IMR-90 (cell line): Measurements from ENCODE around the gene EMID1. TPM values are rescaled to one million over a fixed set of nuclear protein-coding genes. Genes with fewer than 3 reads are reported as not detected.

Source experiments
- ATAC-seq: fragments of 200-7000 bp; cut with Tn5 transposase; 2 replicates; pipeline ENCODE4 v1.9.1; 2020; ENCODE audit warnings: low read depth, mild to moderate bottlenecking, moderate library complexity
- BruUV-seq: library from RNA; stranded (reverse); fragments of 400-500 nt; replicated peaks from 2 replicates; lab custom pipeline; 2021; lab: Mats Ljungman, UMichigan
- CTCF ChIA-PET: fragments of 300-600 bp; formaldehyde crosslinking; extraction: SDS; loops from one replicate; lab custom pipeline; 2021; ENCODE audit warnings: antibody characterized with exemption; lab: Yijun Ruan, JAX
- POLR2A ChIA-PET: fragments of 300-600 bp; sonication (Branson Sonifier 250); formaldehyde crosslinking; loops from one replicate; lab custom pipeline; 2022; ENCODE audit warnings: antibody characterized with exemption; ENCODE audit not compliant: unreplicated experiment; lab: Charles Lee
- DNase-seq: peaks from one replicate; pipeline ENCODE4 v3.0.0; 2013
- H2AFZ ChIP-seq: replicated peaks from 2 replicates; pipeline ENCODE3; 2013; ENCODE audit warnings: low read length, mild to moderate bottlenecking; ENCODE audit not compliant: poor library complexity
- H2AK5ac ChIP-seq: 2 replicates; pipeline ENCODE4 v1.6.1; 2013; ENCODE audit warnings: low read depth, low read length, inconsistent platforms
- H2AK9ac ChIP-seq: replicated peaks from 2 replicates; pipeline ENCODE3; 2013; ENCODE audit warnings: mild to moderate bottlenecking, low read depth, low read length, moderate library complexity; ENCODE audit not compliant: poor library complexity
- H2BK120ac ChIP-seq: 2 replicates; pipeline ENCODE4 v1.6.1; 2013; ENCODE audit warnings: low read depth, low read length, inconsistent platforms
- H2BK15ac ChIP-seq: 3 replicates; pipeline ENCODE4 v1.6.1; 2013; ENCODE audit warnings: low read depth, low read length, inconsistent platforms
- H2BK20ac ChIP-seq: 2 replicates; pipeline ENCODE4 v1.6.1; 2013; ENCODE audit warnings: low read depth, mild to moderate bottlenecking, inconsistent platforms, low read length, moderate library complexity
- H2BK5ac ChIP-seq: 2 replicates; pipeline ENCODE4 v1.6.1; 2013; ENCODE audit warnings: mild to moderate bottlenecking, low read depth, low read length, inconsistent platforms; ENCODE audit not compliant: poor library complexity, severe bottlenecking
- H3K14ac ChIP-seq: replicated peaks from 2 replicates; pipeline ENCODE4 v1.6.1; 2013; ENCODE audit warnings: low read depth, low read length, inconsistent platforms
- H3K18ac ChIP-seq: 2 replicates; pipeline ENCODE4 v1.6.1; 2013; ENCODE audit warnings: low read depth, low read length, control low read depth
- H3K23ac ChIP-seq: 2 replicates; pipeline ENCODE4 v1.6.1; 2013; ENCODE audit warnings: low read depth, low read length, inconsistent platforms
- H3K27ac ChIP-seq: 2 replicates; pipeline ENCODE4 v1.5.1; 2013; ENCODE audit warnings: mild to moderate bottlenecking, control low read depth, low read length; ENCODE audit not compliant: insufficient read depth
- H3K27me3 ChIP-seq: 2 replicates; pipeline ENCODE4 v1.6.1; 2013; ENCODE audit warnings: low read length; ENCODE audit not compliant: control insufficient read depth, insufficient read depth
- H3K36me3 ChIP-seq: 2 replicates; pipeline ENCODE4 v1.6.1; 2013; ENCODE audit warnings: low read length, mixed read lengths; ENCODE audit not compliant: control insufficient read depth, insufficient read depth
- H3K4ac ChIP-seq: 2 replicates; pipeline ENCODE4 v1.6.1; 2013; ENCODE audit warnings: low read depth, low read length, inconsistent platforms
- H3K4me1 ChIP-seq: 2 replicates; pipeline ENCODE4 v1.6.1; 2013; ENCODE audit warnings: low read length, mixed read lengths; ENCODE audit not compliant: control insufficient read depth, insufficient read depth
- H3K4me2 ChIP-seq: 2 replicates; pipeline ENCODE4 v1.6.1; 2013; ENCODE audit warnings: low read depth, mild to moderate bottlenecking, control low read depth, low read length, moderate library complexity
- H3K4me3 ChIP-seq: 2 replicates; pipeline ENCODE4 v1.5.1; 2013; ENCODE audit warnings: low read depth, mild to moderate bottlenecking, control low read depth, low read length, moderate library complexity; ENCODE audit not compliant: insufficient read depth
- H3K56ac ChIP-seq: 2 replicates; pipeline ENCODE4 v1.6.1; 2013; ENCODE audit warnings: low read length, inconsistent platforms; ENCODE audit not compliant: insufficient read depth; ENCODE audit errors: extremely low read depth
- H3K79me1 ChIP-seq, 2 experiments: 2 replicates each; pipeline ENCODE4 v1.6.1; 2013; ENCODE audit warnings: low read length in 2 of 2, inconsistent platforms in 1 of 2, low read depth in 1 of 2
- H3K9ac ChIP-seq: 2 replicates; pipeline ENCODE4 v1.6.1; 2013; ENCODE audit warnings: low read depth, low read length, control low read depth
- H3K9me1 ChIP-seq: 2 replicates; pipeline ENCODE4 v1.6.1; 2013; ENCODE audit warnings: low read length, inconsistent platforms; ENCODE audit not compliant: insufficient read depth
- H3K9me3 ChIP-seq: 2 replicates; pipeline ENCODE4 v1.6.1; 2013; ENCODE audit warnings: low read length; ENCODE audit not compliant: control insufficient read depth, insufficient read depth
- H4K20me1 ChIP-seq: 2 replicates; pipeline ENCODE4 v1.6.1; 2013; ENCODE audit warnings: low read length, inconsistent platforms; ENCODE audit not compliant: insufficient read depth
- H4K5ac ChIP-seq: 2 replicates; pipeline ENCODE4 v1.6.1; 2013; ENCODE audit warnings: mild to moderate bottlenecking, low read depth, low read length, control low read depth
- H4K8ac ChIP-seq, 2 experiments: 2 replicates each; pipeline ENCODE4 v1.6.1; 2013; ENCODE audit warnings: low read depth in 2 of 2, low read length in 2 of 2, control low read depth in 1 of 2, inconsistent platforms in 1 of 2
- H4K91ac ChIP-seq: 2 replicates; pipeline ENCODE4 v1.6.1; 2013; ENCODE audit warnings: low read depth, low read length, inconsistent platforms; ENCODE audit not compliant: insufficient read depth
- BHLHE40 ChIP-seq: fragments of 150-350 bp; IDR thresholded peaks from 2 replicates; pipeline ENCODE4 v1.6.1; 2016; ENCODE audit warnings: mild to moderate bottlenecking, low read depth, low read length
- CEBPB ChIP-seq: IDR thresholded peaks from 2 replicates; pipeline ENCODE4 v1.6.1; 2012; ENCODE audit warnings: low read depth, low read length, improper control_type of control experiment
- CTCF ChIP-seq: conservative IDR thresholded peaks from 2 replicates; pipeline ENCODE4 v1.5.1; 2012; ENCODE audit warnings: mild to moderate bottlenecking, low read depth, low read length, improper control_type of control experiment
- FOS ChIP-seq: fragments of 150-350 bp; IDR thresholded peaks from 2 replicates; pipeline ENCODE4 v1.6.1; 2016; ENCODE audit warnings: low read depth, low read length
- MAFK ChIP-seq: IDR thresholded peaks from 2 replicates; pipeline ENCODE4 v1.6.1; 2012; ENCODE audit warnings: low read depth, low read length, improper control_type of control experiment
- MAZ ChIP-seq: IDR thresholded peaks from 2 replicates; pipeline ENCODE4 v1.6.1; 2012; ENCODE audit warnings: low read depth, mild to moderate bottlenecking, low read length, improper control_type of control experiment, moderate library complexity, borderline replicate concordance
- NFE2L2 ChIP-seq: fragments of 150-350 bp; IDR thresholded peaks from 2 replicates; pipeline ENCODE4 v1.6.1; 2016; ENCODE audit warnings: low read depth, mild to moderate bottlenecking, low read length
- POLR2A ChIP-seq: IDR thresholded peaks from 2 replicates; pipeline ENCODE4 v1.6.1; 2012; ENCODE audit warnings: mild to moderate bottlenecking, low read depth, low read length
- RAD21 ChIP-seq: IDR thresholded peaks from 2 replicates; pipeline ENCODE4 v1.6.1; 2012; ENCODE audit warnings: low read length, improper control_type of control experiment
- RCOR1 ChIP-seq: IDR thresholded peaks from 2 replicates; pipeline ENCODE4 v1.6.1; 2012; ENCODE audit warnings: mild to moderate bottlenecking, low read length, improper control_type of control experiment; ENCODE audit not compliant: insufficient replicate concordance
- RFX5 ChIP-seq: IDR thresholded peaks from 2 replicates; pipeline ENCODE4 v1.8.0; 2012; ENCODE audit warnings: low read depth, mild to moderate bottlenecking, low read length, moderate library complexity
- USF2 ChIP-seq: fragments of 150-350 bp; IDR thresholded peaks from 2 replicates; pipeline ENCODE4 v1.6.1; 2017; ENCODE audit warnings: mild to moderate bottlenecking, antibody characterized with exemption, low read length, low read depth
- WGBS, 2 experiments: methylation state at CpG; one replicate each; pipeline versions ENCODE4 v1.1.5 to v1.1.7; 2013; ENCODE audit warnings: missing lambda C conversion rate in 2 of 2; ENCODE audit not compliant: insufficient read length in 1 of 2; ENCODE audit errors: extremely low coverage in 2 of 2; 5-methylcytosine and 5-hydroxymethylcytosine counted together
- dilution Hi-C: fragments of 300-500 bp; cut with HindIII; formaldehyde crosslinking; loops from one replicate; pipeline ENCODE4 v1.14.3; 2018; ENCODE audit warnings: low sequenced_read_pairs; ENCODE audit not compliant: unreplicated experiment
- in situ Hi-C: fragments of 300-500 bp; cut with MboI; formaldehyde crosslinking; loops from 3 replicates; pipeline ENCODE4 v1.14.3; 2019; ENCODE audit warnings: low sequenced_read_pairs, inconsistent platforms, mixed read lengths
- intact Hi-C: fragments of 100-400 bp; cut with micrococcal nuclease; formaldehyde crosslinking; loops from 2 replicates; pipeline ENCODE4 v1.10.0; 2022
- polyA plus RNA-seq, 3 experiments: library from polyadenylated mRNA; depleted of rRNA; stranded (reverse); fragments of >200 nt; gene quantifications; 2 replicates each; pipeline ENCODE4 v1.2.3, GENCODE V29; 2012; ENCODE audit warnings: low replicate concordance in 1 of 3
- total RNA-seq: library from RNA; depleted of rRNA; stranded (reverse); fragments of >200 nt; gene quantifications from 2 replicates; pipeline ENCODE4 v1.2.3, GENCODE V29; 2012

EMID1 gene
- total and polyA plus RNA-seq, 2 of the 4 experiments (the other 2 are of a cell fraction), result 0.54 to 1.3 TPM

GRCh38 chr22:29216873-29217666 lies 11.4 kb downstream of the EMID1 start (continued):
- peak; percentile 97 for TF ChIP-seq CEBPB

- no peak overlapping the region for H3K56ac ChIP-seq
- no peak overlapping the region for H3K9ac ChIP-seq
- H4K5ac ChIP-seq, result no peak overlapping the region
- H4K20me1 ChIP-seq, result no peaks in the 10 kb centered on the region
- no peak overlapping the region for H3K4me3 ChIP-seq
- in situ Hi-C loops (no loop called here), dilution Hi-C loops (no loop called here), intact Hi-C loops (no loop called here)
- ChIA-PET CTCF (interaction anchor here (0.6 kb wide), 1 partner anchor 1280 kb away, joined by 4 read pairs; no protein-coding TSS in a partner anchor), POLR2A (no interaction called here)
- H2AFZ ChIP-seq, result peak overlapping the region; percentile 15
- H3K23ac ChIP-seq, result no peak overlapping the region
- BruUV-seq, result no TSS peak
- H4K8ac ChIP-seq, result no peak overlapping the region
- no peaks in the 10 kb centered on the region for H3K79me1 ChIP-seq
- no peaks in the 10 kb centered on the region for H3K36me3 ChIP-seq
- no peak for DNase-seq
- H2BK120ac ChIP-seq, result no peak overlapping the region
- H3K27me3 ChIP-seq, result peaks cover 14% of the 10 kb centered on the region
- no peak overlapping the region for H4K91ac ChIP-seq
- H2AK5ac ChIP-seq, result peak overlapping the region; percentile 37; the same call in 1 of the 2 replicates
- 73% methylated on average over 7 of the region's 13 CpGs; no CpG with 5 or more reads in 1 of the 2 experiments for WGBS, 2 experiments
- H3K4me1 ChIP-seq, result peaks cover 11% of the 10 kb centered on the region
- H2BK5ac ChIP-seq, result no peak overlapping the region
- H2BK15ac ChIP-seq, result no peak overlapping the region
- H3K14ac ChIP-seq, result no peak overlapping the region
- no peak overlapping the region for H3K18ac ChIP-seq
- H2BK20ac ChIP-seq, result no peak overlapping the region
- no peak overlapping the region for H3K27ac ChIP-seq
- H3K4ac ChIP-seq, result no peak overlapping the region
- H3K9me1 ChIP-seq, result no peaks in the 10 kb centered on the region
- no peak overlapping the region for H2AK9ac ChIP-seq
- no peak overlapping the region for H3K4me2 ChIP-seq
- H3K9me3 ChIP-seq, result no peaks in the 10 kb centered on the region
- no peak for ATAC-seq
- TF ChIP-seq POLR2A (no peak), CTCF (no peak), BHLHE40 (no peak), RAD21 (no peak), USF2 (no peak), RCOR1 (no peak), RFX5 (no peak), MAZ (no peak), FOS (no peak), MAFK (no peak), NFE2L2 (no peak)
These were observed 12.4 kb downstream of the EMID1 start for GRCh38 chr22:29217827-29218757.
